ENCODE results near the gene LTF.

The LTF gene

GRCh38 chr3:46466871-46467403, 2.2 kb upstream of the LTF start:
- H3K4me3 ChIP-seq (ENCODE audit: low read depth, low read length): no peak overlapping the region
- TF ChIP-seq CTCF (IDR thresholded peaks at IDR 0.05; ENCODE audit: low read depth, low read length): no peak

- H3K4me3 ChIP-seq (ENCODE audit: low read depth, low read length): no peak overlapping the region
- TF ChIP-seq CTCF (IDR thresholded peaks at IDR 0.05; ENCODE audit: low read depth, low read length): no peak
Observed at GRCh38 chr3:46466273-46466672, 1.6 kb upstream of the LTF start.

- no peak for TF ChIP-seq CTCF (IDR thresholded peaks at IDR 0.05; ENCODE audit: low read depth, low read length)
- no peak overlapping the region for H3K4me3 ChIP-seq (ENCODE audit: low read depth, low read length)
Observed at GRCh38 chr3:46465196-46465520, 453 bp upstream of the LTF start.

GRCh38 chr3:46463868-46464241, 850 bp downstream of the LTF start:
- TF ChIP-seq CTCF (IDR thresholded peaks at IDR 0.05; ENCODE audit: low read depth, low read length): no peak
- H3K4me3 ChIP-seq (ENCODE audit: low read depth, low read length): no peak overlapping the region

GRCh38 chr3:46463120-46463867, 1.4 kb downstream of the LTF start:
- H3K4me3 ChIP-seq (ENCODE audit: low read depth, low read length): no peak overlapping the region
- no peak for TF ChIP-seq CTCF (IDR thresholded peaks at IDR 0.05; ENCODE audit: low read depth, low read length)

GRCh38 chr3:46462511-46462910, 2.2 kb downstream of the LTF start:
- no peak for TF ChIP-seq CTCF (IDR thresholded peaks at IDR 0.05; ENCODE audit: low read depth, low read length)
- H3K4me3 ChIP-seq (ENCODE audit: low read depth, low read length): no peak overlapping the region

- H3K4me3 ChIP-seq (ENCODE audit: low read depth, low read length): no peak overlapping the region
- TF ChIP-seq CTCF (IDR thresholded peaks at IDR 0.05; ENCODE audit: low read depth, low read length): no peak
Observed at GRCh38 chr3:46462111-46462510, 2.6 kb downstream of the LTF start.

Measured in WI38 (cell line).